GM18867 (cell line): Measurements from ENCODE around the gene CTSZ.

Experiments used
- ATAC-seq: cut with Tn5 transposase; IDR thresholded peaks from one replicate; pipeline ENCODE4 v1.9.1; 2021; ENCODE audit warnings: mild to moderate bottlenecking, moderate library complexity; ENCODE audit not compliant: unreplicated experiment

Gene CTSZ

DNA sequence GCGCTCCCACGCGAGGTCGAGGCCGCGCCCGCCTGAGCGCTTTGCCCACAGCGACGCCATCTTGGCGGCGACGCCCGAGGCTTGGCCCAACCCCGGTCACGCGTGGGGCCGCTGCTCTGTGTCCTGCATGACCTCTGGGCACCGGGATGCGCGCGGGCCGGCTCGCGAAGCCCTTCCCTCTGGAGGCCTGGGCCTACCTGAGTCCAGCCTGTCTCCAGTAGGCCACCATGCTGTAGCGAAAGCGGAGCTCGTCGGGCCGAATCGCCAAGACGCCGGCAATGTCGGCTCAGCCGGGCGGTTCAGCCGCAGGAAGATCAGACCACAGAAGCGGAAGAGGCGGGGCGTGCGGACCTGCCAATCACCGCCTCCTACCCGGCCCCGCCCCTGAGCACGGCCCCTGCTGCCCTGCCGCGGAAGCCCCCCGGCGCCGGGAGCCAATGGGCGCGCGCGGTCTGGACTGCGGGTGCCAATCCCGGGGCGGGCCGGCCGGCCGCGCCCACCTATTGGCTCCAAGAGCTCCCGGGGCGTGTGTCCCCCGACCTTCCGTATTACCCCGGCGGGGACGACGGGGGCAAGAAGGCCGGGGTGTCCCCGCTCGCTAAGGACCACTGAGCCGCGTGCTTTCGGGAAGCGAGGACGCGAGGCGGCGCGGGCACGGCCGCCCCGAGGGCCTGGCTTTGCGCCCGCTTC lies 25.1 kb upstream of the CTSZ start, which contains the start of gene ATP5F1E:
ATP5F1E (minus strand) TSS at position 313 of the 690 bp plus-strand sequence; CDS start at position 229, 84 bp downstream.
- ATAC-seq, result peak; percentile 93

DNA sequence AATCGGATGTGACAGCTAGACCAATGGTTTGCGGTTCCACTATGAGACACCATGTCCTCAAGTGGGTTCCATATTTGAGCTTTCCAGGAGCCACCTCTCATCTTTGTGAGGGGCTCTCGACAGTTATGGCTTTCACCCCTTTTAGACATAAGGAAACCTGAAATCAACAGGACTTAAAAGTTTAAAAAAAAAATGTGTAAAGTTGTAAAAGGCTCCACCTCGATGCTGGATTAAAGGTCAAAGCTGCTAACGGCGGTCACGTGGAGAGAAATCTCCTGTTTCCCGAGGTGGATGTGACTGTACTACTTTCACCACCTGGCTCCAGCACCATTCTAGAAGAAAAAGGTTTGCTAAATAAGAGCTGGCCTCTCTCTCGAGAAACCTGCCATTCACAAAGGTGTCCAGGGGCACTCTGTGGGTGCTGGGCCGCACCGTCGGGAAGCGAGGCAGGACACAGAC lies 24.5 kb upstream of the CTSZ start:
- ATAC-seq, result no peak

DNA sequence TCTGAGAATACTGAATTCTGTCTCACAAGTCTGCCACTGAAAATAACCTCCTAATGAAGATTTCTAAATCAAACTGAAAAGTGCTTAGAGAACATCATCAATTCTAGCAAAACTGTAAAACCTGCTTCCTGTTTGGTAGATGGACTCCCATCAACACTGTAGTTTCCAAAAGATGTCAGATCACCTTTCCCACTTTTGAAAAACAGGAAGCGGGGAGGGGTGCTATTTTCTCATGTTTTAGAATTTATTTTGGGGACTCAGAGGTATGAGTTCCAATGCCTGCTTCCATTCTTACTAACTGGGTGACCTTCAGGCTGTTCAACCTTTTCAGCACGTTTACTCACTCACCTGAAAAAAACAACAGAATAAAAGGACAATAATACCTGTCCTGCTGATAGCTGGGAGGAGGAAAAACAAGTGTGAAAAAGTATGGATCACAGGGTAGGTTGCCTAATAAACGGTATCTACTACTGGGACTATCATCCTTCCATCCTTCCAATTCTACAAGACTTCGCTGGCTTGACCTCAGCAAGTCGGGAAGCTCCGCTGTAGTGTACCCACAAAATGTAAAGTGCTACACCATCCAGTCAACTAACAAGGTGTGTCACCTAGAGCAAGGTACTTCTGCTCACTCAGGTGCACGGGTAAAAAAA lies 24.0 kb upstream of the CTSZ start:
- ATAC-seq, result no peak

DNA sequence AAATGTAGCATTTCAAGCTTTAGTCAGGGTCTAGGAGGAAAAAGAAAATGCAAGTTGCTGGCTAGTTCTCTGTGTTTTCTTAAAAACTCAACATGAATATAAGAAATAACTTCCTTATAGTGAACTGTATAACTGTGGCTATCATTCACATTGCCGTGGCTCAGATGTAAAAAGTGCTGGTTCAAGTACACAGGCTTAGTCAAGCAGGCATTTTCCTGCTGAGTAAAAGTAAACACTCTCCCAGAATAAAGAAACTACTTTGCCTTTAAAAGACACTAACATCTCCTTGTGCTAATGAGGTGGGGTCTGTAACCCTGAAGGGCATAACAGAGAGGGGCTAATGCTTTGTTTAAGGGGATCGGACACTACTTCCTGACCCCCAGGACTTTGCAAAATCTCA lies 21.8 kb upstream of the CTSZ start:
- no peak for ATAC-seq

DNA sequence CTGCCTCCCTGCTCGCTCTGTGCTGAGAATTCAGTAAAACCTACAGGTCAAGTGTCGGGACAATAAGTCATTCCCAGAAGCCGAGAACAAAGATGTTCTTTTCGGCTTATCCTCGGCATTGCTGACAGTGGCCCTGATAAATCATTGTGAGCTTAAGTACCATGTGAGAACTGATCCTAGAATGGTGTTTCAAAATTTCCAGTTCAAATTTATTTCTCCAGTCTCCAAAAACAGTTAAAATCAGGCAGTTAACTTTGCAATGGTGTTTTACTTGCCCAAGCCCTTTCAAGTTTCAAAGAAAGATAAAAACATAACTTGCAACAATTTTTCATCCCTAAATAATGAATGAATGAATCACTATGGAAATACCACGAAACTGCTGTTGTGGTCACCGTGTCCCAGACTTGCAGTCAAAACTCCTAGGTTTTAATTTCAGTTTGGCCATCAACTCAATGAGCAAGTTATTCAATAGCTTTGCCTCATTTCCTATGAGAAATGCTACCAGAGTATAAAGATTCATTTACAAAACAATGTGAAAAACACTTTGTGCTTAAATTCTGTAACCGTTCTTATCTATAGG lies 20.8 kb upstream of the CTSZ start:
- ATAC-seq, result no peak

DNA sequence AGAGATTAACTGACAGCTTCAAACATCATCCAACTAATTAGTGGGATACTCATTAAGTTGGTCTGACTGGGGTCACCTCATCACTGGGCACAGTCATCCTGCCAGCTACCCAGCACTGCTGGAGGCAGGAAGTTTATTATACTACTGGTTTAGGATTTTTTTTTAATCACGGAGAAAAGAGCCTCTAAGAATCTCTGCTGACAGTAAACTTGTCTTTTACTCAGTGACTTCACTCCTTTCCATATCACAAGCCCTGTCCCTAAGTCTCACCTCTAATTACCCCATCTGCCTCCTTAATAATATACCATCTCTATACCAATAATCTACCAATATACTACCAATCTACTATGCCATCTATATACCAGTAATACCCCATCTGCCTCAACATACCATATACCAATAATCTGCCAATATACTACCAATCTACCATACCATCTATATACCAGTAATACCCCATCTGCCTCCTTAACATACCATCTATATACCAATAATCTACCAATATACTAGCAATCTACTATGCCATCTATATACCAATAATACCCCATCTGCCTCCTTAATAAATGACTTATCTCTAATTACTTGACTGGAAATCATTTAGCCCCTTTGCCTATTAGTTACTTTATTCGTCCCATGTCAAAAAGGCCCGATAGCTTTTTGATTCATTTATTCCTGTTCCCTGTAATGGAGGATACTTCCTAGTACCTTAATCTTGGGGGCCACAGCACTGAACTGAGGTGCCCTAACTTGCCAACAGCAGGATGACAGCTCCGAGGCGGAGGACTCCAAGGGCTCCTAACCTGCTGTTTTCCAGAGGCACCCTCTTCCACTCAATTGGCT lies 20.1 kb upstream of the CTSZ start:
- ATAC-seq, result no peak

DNA sequence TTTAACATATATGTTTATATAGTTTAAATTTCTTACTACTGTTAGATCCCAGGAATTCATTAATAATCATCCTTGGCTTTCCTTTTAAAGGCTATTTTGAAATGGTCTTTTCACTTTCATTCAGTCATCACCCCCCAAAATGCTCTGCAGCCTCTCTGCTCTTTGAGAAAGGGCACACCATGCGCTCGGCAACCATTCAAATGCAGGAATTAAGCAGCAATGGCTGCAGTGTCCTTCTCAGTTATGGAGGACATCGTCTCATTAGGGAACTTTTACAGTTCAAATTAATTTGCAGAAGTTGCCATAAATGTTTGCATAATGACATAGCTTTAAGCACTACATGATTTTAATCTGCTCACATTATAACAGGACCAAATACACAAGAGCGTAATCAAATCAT lies 18.5 kb upstream of the CTSZ start:
- no peak for ATAC-seq

DNA sequence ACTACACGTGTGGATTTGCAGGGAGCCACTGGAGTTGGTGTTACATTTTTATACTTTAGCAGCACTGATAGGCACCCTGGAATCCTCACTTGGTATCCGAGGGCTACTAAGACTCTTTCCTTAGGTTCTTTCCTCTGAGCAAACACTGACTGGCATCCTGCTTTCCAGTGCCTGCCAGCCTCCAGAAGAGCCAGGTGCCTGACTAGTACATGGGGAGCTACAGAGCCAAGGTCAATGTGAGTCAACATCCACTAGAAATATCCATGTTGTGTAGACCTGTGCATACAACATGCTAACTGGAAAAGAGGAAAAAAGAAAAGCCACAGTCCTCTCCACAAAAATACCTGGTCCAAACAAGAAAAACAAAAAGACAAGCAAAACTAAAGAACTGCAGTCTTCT lies 18.0 kb upstream of the CTSZ start:
- ATAC-seq, result no peak

DNA sequence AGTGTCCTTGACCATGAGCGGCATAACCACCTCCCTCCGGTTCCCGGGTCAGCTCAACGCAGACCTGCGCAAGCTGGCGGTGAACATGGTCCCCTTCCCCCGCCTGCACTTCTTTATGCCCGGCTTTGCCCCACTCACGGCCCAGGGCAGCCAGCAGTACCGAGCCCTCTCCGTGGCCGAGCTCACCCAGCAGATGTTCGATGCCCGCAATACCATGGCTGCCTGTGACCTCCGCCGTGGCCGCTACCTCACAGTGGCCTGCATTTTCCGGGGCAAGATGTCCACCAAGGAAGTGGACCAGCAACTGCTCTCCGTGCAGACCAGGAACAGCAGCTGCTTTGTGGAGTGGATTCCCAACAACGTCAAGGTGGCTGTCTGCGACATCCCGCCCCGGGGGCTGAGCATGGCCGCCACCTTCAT lies 17.1 kb upstream of the CTSZ start:
- no peak for ATAC-seq

DNA sequence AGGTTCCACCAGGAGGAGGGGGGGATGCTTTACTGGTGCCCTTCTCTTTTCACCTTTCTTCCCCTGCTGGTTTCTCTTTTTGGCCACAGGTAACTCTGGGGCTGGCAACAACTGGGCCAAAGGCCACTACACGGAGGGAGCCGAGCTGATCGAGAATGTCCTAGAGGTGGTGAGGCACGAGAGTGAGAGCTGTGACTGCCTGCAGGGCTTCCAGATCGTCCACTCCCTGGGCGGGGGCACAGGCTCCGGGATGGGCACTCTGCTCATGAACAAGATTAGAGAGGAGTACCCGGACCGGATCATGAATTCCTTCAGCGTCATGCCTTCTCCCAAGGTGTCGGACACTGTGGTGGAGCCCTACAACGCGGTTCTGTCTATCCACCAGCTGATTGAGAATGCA lies 16.6 kb upstream of the CTSZ start:
- ATAC-seq, result no peak

DNA sequence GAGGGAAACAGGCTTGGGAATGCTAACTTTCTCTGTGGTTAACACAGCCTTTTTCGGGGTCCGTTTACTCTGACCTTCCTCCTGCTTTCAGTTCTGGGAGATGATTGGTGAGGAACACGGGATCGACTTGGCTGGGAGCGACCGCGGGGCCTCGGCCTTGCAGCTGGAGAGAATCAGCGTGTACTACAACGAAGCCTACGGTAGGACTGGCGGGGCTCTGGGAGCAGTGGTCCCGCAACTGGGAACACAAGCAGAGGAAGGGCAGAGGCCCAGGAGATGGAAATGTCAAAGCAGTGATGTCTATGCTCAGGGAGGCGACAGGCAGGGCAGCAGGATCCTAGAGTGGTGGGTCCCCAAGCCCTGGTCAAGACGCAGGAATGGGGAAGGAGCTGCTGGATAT lies 15.7 kb upstream of the CTSZ start:
- no peak for ATAC-seq

DNA sequence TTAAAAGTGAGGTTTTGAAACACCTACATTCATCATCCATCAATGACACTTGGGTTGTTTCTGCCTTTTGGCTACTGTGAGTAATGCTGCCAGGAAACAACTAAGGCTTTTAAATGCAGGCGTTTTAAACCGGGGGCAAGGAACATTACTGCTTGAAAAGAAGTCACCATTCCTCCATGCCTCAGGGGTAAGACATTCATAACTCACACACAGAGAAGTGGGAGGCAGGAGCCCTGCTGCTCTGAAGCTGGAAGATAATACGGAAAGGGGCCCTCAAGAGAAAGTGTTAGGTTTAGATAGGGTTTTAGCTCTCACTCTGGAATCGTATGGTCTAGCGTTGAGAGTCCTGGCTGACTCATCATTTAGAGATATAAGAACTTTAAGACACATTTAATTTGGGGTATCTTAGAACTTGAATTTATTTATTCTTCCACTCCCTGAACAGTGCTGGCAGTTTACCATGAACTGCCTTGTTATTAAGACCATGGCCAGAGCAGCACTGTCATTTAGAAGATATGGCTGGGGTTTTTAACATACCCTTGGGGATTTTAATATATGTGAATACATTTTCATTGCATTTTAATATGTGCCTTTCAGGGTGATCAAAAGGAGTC lies 14.0 kb upstream of the CTSZ start:
- ATAC-seq, result no peak

DNA sequence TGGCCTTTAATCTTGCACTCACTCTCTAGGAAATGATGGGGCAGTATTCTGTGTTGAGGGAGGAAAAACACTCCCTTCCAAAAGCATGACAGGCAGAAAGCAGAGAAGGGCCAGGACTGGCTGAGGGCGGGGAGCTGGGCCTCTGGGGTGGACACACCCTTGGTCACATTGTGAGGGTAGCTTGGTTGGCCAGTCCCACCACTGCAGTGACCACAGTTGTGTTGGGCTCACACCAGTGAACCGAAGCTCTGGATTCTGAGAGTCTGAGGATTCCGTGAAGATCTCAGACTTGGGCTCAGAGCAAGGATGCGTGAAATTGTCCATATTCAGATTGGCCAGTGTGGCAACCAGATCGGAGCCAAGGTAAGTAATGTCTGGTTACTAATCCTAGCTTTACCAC lies 12.2 kb upstream of the CTSZ start, which contains the start of gene TUBB1:
TUBB1 (plus strand) TSS at position 213 of the 400 bp plus-strand sequence; CDS start at position 307, 94 bp downstream.
- no peak for ATAC-seq

DNA sequence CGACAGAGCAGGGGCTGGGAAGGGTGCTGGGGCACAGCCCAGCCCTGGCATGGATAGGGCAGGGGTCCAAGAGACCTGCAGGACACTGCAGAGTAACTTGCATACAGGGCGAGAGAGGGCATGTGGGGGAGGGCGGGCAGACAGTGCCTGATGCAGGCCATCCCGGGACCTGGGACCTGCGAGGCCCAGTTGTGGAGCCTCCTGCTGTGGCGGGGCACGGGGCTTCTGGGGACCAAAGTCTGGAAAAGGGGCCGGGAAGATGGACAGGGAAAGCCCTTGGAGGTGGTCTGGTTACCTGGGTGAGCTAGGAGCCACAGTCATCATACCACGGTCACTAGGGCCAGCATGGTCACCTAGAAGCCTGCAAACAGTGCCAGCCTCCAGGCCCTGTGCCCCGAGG lies 11.8 kb upstream of the CTSZ start:
- no peak for ATAC-seq

DNA sequence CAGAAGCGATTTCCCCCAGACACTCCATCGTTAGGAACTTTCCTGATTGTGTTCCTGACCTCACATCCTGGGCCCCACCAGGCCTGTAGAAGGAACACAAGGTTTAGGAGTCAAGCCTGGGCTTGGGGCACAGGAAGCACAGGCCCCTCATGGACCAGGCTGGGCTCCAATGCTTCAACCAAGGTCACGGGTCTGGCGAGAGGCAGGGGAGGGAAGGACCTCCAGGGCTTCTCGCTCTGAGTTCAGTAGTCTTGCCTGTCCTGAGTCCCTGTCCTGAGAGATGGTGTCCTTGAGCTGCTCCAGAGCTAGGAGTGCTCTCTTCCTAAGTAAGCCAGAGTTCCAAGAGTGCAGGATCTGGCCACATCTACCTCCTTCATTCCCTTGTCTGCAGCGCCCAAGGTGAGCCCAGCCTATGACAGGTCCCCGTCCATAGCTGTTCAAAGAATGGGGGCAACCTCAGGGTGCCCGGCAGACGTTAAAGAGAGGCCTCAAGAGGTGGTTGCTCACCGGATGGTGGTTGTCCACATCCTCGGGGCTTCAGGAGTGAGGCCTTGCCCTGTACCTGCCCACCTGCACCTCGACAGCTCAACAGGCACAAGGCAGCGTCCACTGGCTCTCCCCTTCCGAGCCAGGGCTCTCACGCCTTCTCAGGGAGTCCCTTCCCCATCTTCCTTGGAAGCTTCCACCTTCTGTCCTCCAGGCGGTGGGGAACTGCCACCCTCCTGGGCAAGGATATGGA lies 10.6 kb upstream of the CTSZ start:
- ATAC-seq, result no peak

DNA sequence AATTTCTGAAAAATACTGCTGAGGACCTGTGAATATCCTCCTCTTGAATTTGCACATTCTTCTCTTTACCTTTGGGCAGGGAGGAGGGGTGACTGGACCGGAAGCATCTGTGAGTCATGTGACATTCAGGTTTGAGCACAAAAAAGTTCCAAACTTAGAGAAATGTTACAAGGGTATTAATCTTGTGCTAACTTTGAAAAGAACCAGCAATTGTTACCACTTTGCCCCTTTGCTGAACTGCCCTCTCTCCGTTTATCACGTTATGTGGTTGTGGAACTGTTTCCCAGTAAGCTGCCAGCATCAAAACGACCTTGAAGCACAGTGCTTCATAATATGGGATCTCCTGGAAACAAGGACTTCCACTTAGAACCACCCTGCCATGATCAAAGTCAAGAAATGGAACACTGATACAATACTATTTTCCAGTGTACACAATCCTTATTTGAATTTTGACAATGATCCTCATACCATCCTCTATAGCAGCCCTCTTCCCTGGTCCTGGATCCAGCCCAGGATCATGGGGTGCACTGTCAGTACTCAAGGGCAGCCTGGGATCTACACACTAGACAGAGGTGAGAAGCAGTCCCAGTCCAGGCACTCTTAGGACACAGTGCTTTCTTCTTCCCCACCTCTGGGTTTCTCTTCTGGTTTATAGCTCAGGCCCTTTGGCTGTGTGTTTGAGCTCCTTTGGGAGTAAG lies 9.9 kb upstream of the CTSZ start:
- ATAC-seq, result no peak

DNA sequence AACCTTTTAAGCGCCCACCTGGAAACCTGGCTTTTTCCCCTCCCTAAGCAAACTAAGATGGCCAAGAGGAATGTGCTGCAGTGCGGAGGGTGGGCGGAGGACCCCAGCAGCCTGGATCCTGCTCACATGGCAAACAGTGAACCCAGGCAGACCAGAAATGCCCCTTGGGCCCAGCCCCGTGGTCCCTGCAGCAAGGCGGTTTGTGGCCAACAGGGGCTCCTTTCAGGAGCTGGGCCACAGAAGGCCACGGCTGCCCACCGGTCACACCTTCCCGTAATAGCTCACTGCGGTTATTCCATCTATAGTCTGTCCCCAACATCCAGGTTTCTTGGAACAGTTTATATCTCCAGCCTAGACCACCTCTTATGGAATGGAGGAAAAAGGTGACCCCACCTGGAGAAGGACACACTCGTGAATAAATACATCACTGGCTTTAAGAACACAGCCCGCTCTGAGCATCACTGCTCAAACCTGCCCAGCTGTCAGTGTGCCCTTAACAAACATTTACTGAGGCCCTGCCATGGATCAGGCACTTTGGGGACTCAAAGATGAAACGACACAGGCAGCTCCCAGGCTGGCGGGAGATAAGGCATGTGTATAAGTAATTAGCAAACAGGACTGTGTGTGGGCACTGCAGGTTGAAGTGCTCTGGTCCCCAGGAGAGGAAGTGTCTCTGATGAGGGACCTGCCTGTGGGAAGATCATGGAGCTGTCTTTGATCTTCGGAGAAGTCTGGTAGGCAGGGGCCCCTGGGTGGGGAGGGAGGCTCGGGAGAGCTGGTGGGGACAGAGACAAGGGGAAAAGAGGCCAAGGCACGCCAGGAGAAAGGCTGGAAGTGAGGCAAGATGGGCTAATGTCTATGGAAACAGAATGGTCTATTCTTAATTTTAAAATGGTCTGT lies 9.0 kb upstream of the CTSZ start:
- ATAC-seq, result no peak

DNA sequence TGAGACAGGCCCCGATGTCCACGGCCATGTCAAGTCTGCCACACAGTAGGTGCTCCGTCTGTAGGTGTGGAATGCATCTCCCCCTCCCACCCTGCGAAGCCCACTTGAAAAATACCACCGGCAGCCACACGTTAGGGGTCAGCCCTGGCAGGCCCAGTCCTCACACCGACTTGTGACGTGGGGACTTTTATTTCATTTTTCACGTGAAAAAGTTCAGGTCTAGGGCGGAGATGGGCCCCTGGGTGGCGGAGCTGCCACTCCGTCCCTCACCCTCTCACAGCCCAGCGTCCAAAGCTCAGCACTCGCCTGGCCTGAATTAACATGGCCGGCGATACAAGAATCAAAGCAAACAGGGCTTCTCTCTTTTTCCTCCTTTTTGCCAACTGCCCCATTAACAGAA lies 8.4 kb upstream of the CTSZ start:
- ATAC-seq, result no peak
